ENCODE measurements around the gene KCND3.

DNA sequence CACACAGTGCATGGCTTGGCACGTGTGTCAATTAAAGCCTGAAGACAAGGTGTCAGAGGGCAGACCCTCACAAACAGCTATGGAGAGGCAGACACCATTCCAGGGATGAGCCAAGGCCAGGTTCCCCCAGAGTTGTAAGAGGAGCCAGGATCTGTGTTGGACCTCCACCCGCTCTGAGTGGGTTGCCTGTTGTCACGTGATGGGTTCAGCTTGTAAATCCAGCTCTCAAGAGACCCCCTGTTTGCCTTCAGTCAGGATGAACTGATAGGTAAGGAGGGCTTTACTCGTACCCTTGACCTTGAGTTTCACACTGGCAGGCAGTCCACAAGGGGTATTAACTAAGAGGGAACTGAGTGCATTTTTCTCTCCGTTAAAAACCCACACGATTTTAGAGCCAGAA lies 27.7 kb upstream of the KCND3 start:
- TF ChIP-seq REST (IDR thresholded peaks at IDR 0.05; ENCODE audit: insufficient replicate concordance, low read depth) (no peak), POLR2AphosphoS5 (IDR thresholded peaks at IDR 0.05; ENCODE audit: low read depth) (no peak)
- TF ChIP-seq, protein P1, sequence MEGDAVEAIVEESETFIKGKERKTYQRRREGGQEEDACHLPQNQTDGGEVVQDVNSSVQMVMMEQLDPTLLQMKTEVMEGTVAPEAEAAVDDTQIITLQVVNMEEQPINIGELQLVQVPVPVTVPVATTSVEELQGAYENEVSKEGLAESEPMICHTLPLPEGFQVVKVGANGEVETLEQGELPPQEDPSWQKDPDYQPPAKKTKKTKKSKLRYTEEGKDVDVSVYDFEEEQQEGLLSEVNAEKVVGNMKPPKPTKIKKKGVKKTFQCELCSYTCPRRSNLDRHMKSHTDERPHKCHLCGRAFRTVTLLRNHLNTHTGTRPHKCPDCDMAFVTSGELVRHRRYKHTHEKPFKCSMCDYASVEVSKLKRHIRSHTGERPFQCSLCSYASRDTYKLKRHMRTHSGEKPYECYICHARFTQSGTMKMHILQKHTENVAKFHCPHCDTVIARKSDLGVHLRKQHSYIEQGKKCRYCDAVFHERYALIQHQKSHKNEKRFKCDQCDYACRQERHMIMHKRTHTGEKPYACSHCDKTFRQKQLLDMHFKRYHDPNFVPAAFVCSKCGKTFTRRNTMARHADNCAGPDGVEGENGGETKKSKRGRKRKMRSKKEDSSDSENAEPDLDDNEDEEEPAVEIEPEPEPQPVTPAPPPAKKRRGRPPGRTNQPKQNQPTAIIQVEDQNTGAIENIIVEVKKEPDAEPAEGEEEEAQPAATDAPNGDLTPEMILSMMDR (IDR thresholded peaks at IDR 0.05; ENCODE audit: insufficient read depth, low read length): no peak
